GM21367 (cell line): Measurements from ENCODE around the gene ATP11C.
"Not testable (repeated sequence)": the region's sequence is repeated elsewhere in the genome, so short reads cannot be mapped to it uniquely, and the experiment has no call there.

Experiments
- ATAC-seq: cut with Tn5 transposase; IDR thresholded peaks from one replicate; pipeline ENCODE4 v1.9.1; 2021; ENCODE audit not compliant: unreplicated experiment

ATP11C gene

DNA sequence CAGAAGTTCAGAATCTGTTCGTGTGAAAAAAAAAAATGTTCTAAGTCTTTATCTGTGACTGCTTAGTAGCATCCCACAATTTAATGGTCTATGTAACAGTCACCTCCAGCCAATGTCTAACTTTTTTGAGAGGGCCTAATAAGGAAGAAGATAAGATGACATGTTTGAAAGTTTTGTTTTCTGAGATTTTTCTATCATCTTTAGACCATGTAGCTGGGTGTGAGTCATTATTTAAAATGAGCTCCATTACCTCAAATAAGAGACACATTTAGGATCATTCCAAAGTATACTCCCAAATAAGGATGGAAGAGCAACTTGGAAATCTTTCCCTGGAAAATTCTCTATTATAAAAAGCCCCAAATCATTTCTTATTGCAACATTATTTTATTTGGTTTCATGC, 196.7 kb downstream of the ATP11C start:
- no peak for ATAC-seq

DNA sequence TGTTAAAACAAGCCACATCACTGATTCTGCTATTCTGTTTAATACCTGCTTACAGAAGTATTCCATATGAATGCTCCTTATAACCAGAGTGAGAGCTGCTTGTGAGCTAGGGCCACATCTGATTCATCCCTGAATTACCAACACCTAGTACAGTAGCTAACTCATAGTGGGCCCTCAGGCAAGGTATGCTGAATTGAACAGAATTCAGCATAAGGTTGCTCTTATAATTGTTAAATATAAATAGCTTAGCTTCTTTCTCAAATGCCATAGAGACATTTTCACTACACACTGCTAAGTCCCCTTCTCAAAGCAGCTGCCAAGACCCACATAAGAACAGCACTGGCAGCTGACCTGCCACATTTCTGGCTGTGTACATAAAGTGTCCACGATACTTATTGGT, 197.9 kb downstream of the ATP11C start:
- no peak for ATAC-seq

DNA sequence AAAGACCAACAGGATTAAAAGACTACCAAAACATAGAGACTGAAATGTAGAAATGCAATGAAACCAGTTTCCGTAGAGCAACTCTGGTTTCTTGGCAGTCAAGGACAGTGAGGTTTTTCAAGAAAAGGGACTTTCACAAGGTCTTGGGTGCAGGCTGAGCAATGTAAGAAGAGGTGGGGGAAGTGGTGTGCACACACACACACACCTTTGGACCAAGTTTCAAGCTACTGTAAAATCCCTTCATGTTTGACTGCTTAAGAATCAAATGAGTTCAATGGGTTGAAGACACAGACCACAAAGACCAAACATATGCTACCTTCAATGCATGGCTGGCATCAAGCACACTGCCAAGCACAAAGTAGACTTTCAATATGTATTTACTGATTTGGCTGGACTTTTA, 207.1 kb downstream of the ATP11C start:
- peak; percentile 92 for ATAC-seq

DNA sequence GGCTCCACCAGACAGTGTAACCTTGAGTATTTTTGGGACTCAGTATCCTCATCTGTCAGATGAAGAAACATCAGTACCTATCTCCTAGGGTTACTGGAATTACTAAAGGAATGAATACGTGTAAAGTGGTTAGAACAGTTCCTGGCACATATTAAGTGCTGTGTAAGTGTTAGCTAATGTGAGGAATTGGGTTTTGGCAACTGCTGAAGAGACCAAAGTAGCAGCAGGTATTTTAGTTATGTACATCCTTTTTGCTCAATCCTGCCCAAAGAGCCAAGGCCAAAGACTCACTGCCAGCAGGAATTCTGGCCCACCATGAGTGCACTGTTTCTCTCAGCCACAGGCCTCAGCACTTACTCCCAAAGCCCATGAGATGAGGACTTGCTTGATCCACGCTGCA, 208.2 kb downstream of the ATP11C start:
- ATAC-seq, result no peak

DNA sequence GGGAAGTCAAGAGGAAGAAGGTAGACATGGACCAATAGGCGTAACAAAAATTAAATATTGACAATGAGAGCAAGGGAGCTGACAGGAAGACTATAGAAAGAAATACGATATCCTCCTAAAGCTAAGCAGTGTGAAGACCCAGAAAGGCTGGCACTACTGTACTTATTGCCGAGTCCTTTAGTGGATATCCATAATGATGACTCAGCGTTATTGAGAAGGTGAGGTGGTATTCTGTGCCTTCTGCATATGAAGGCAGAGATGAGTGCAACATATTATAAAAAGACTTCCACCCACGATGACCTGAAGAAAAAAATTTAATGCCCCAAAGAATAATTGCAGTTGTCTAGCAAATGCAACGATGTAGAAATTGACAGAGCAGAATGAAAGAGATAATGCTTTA, 211.9 kb downstream of the ATP11C start:
- no peak for ATAC-seq

DNA sequence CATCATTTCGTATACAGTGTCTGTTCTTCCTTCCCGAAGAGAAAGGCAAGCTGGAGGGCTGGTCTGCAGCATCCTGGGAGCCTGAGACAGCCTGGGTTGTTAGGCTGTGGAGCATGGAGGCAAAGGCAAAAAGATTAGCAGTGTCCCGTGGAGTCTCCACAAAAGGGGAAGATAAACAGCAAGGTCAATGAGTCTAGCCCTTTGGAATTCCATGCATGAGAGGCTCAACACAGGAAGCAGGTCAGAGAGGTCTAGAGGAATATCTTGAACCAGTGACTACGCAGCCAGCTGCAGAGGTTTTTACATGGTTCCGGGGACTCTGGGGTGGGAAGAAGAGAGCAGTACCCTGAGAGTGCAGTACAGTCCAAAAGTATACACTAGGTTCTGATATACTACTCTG, 212.7 kb downstream of the ATP11C start:
- ATAC-seq, result no peak

DNA sequence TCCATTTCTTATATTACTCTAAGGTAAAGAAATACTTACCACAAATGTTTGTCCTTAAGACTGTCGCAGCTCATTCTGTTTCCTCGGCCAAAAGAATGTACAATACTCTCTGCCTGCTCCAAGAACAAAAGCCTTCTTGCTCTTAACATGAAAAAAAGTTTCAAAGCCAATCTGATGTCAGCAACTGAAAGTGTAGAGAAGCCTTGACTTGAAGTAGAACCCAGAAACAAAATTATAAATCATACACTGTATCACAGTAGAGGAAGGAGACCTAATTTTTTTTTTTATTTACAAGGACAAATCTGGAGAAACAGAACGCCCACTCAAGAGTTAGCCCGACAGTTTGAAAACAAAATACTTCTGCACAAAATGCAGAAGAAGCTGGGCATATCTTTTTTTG, 224.8 kb downstream of the ATP11C start, which contains the start of gene MCF2:
MCF2 (minus strand) TSS at position 101 of the 400 bp plus-strand sequence. CDS start 56,423 bp downstream, outside the sequence.
- no peak for ATAC-seq

DNA sequence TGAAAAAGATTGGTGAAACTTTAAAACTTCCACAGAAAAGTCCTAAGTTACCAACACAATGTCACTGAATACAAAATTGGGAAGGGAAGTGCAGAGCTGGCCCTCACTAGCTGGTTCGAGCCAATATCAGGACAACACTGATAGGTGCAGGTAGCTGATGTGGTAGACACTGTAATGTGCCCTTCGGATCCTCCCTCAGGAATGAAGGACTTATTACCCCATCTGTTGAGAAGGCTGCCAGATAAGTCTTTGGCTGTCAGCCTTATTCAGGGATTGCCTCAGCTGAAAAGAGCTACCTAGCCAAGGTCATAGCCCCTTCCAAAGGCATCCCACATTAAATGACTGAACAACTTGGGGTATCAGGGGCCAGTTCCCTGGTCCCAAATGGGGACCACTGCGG, 230.2 kb downstream of the ATP11C start:
- ATAC-seq, result no peak

DNA sequence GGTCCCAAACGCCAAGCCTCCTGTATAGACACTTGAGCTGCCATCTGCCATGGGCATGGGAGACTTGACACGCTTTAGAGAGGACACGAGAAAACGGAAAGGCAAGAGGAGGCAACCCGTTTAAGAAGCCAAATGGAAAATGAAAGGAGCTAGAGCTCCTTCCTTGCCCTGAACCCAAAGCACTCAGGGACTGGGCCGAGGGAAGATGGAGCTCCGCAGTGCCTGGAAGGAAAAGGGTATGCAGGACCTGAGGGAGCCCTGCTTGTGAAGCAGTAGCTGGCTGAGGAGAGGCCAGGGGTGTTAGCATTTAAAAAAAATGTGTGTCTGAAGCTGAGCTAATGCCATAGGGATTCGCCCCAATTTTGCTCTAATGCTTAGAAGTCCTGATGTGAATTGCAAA, 239.9 kb downstream of the ATP11C start:
- no peak for ATAC-seq

DNA sequence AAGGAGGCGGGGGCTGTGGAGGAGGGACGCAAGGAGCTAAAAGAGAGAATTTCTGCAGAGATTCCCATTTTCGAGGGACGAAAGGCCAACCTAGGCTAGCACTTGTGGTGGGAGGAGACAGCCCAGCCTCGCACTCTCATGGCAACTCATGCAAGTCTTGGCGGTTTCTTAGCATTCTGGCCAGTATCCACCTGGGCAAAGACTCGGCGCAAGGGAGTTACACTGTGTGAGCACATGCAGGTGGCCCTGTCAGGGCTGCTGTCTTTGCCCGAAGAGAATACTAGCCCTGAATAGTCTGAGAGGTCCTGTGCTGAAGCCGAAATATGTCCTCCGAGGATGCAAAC, 240.4 kb downstream of the ATP11C start:
- ATAC-seq, result no peak

DNA sequence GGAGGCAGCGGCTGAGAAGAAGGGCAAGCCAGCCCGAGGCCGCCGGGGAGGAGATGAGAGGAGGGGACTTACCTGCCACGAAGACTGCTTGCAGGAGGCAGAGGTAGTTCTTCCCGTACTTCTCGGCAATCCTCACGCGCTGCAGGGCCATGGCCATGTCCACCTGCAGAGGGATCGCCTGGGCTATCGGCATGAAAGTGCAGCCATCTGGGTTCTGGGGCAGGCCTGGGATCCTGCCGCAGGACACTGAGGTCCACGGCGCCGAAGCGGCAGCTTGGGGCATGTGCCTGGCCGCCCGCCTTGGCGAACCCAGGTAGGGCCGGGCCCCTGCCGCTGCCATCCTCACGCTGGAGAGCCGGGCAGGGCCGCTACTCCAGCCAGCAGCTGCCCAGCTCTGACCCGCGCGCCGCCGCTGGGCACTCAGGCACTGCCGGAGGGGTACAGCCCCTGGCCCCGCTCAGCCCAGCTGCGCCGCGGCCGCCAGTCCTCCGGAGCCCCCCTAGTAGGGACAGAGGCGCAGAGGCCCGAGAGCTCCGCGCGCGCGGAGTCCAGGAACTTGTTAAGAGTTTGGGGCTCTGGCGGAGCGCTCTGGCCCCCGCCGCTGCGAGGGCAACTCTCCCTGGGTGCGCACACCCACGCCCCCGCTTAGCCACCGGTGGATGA, 240.9 kb downstream of the ATP11C start:
- no peak for ATAC-seq

DNA sequence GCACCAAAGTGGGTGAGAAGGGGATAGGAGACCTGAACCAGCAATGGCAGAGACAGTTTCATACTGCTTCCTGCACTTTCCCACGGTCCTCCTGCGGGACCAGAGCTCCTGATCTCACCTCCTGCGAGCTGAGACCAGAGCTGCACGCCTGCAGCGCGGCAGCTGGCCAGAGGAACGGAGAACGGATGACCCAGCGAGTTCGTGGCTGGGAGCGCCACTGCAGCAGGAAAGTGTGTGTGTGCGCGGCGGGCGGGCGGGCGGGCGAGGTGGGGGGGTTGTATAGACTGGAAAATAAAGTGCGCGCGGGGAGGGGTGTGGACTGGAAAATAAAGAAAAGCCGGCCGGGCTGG, 241.4 kb downstream of the ATP11C start:
- no peak for ATAC-seq

DNA sequence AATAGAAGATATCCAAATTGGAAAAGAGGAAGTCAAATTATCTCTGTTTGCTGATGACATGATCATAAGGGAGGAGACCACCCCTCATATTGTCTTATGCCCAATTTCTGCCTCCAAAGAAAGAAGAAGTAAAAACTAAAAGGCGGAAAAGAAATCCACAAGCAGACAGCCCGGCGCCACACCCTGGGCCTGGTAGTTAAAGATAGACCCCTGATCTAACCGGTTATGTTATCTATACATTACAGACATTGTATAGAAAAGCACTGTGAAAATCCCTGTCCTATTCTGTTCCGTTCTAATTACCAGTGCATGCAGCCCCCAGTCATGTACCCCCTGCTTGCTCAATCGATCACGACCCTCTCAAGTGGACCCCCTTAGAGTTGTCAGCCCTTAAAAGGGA, 247.7 kb downstream of the ATP11C start:
- not testable (repeated sequence) for ATAC-seq

DNA sequence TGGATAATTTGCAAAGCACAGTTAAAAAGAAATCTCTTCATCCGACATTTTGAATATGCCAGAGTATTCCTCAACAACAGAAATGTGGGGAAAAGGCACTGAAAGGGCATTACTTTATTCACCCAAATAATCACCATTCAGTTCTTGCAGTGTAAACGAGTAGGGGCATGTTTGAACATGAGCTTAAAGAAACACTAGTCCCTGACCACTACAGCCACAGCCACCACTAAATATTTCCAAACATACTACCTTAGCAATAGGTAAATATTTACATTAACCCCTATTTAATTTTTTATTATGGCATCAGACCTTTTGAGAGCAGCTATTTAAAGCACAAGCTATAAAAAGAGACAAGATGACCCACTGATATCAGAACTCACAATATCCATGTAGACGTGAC, 252.5 kb downstream of the ATP11C start:
- ATAC-seq, result no peak
